GM23338 (cell line): Measurements from ENCODE around the gene RAI14. TPM values are rescaled to one million over a fixed set of nuclear protein-coding genes. Genes with fewer than 3 reads are reported as not detected.

ENCODE experiments used
- ATAC-seq: fragments of 200-7000 bp; cut with Tn5 transposase; 3 replicates; pipeline ENCODE4 v1.9.1; 2020
- DNase-seq: peaks from one replicate; pipeline ENCODE4 v3.0.0-alpha.2; 2015; ENCODE audit warnings: low spot score
- H2AFZ ChIP-seq: fragments of 200-600 bp; sonication (generic); 2 replicates; pipeline ENCODE4 v1.8.0; 2016; ENCODE audit warnings: antibody characterized with exemption, mild to moderate bottlenecking, moderate library complexity
- H3F3A ChIP-seq: fragments of 200-600 bp; sonication (generic); replicated peaks from 2 replicates; pipeline ENCODE4 v1.8.0; 2017; ENCODE audit warnings: antibody characterized with exemption, mixed run types, low read depth
- H3K27ac ChIP-seq: fragments of 200-600 bp; sonication (generic); 2 replicates; pipeline ENCODE4 v1.6.1; 2016; ENCODE audit warnings: low read depth
- H3K27me3 ChIP-seq: fragments of 200-600 bp; sonication (generic); 2 replicates; pipeline ENCODE4 v1.8.0; 2016; ENCODE audit warnings: mild to moderate bottlenecking, mixed run types, moderate library complexity; ENCODE audit not compliant: insufficient read depth
- H3K36me3 ChIP-seq: fragments of 200-600 bp; sonication (generic); 2 replicates; pipeline ENCODE4 v1.8.0; 2016; ENCODE audit warnings: mild to moderate bottlenecking; ENCODE audit not compliant: insufficient read depth
- H3K4me1 ChIP-seq: fragments of 200-600 bp; sonication (generic); 2 replicates; pipeline ENCODE4 v1.8.0; 2016; ENCODE audit warnings: mild to moderate bottlenecking, moderate library complexity; ENCODE audit not compliant: insufficient read depth
- H3K4me2 ChIP-seq: fragments of 200-600 bp; sonication (generic); 2 replicates; pipeline ENCODE4 v1.7.1; 2017; ENCODE audit warnings: mixed run types
- H3K4me3 ChIP-seq: fragments of 200-600 bp; sonication (generic); 2 replicates; pipeline ENCODE4 v1.6.1; 2016; ENCODE audit warnings: mixed run types
- H3K79me2 ChIP-seq: fragments of 200-600 bp; sonication (generic); replicated peaks from 2 replicates; pipeline ENCODE4 v1.8.0; 2017; ENCODE audit warnings: mild to moderate bottlenecking; ENCODE audit not compliant: insufficient read depth
- H3K9me2 ChIP-seq: fragments of 200-600 bp; sonication (generic); 2 replicates; pipeline ENCODE4 v1.8.0; 2017; ENCODE audit not compliant: insufficient read depth
- H4K20me1 ChIP-seq: fragments of 200-600 bp; sonication (generic); replicated peaks from 2 replicates; pipeline ENCODE4 v1.8.0; 2017; ENCODE audit warnings: mild to moderate bottlenecking; ENCODE audit not compliant: insufficient read depth
- H3K27ac Mint-ChIP-seq: 2 replicates; pipeline ENCODE4 v1.8.0; 2020; ENCODE audit warnings: inconsistent platforms, mild to moderate bottlenecking, moderate library complexity, mixed read lengths
- H3K27me3 Mint-ChIP-seq: 3 replicates; pipeline ENCODE4 v1.8.0; 2022; ENCODE audit warnings: low read depth, mild to moderate bottlenecking, moderate library complexity, mixed read lengths, inconsistent platforms; ENCODE audit not compliant: insufficient read depth, poor library complexity
- H3K36me3 Mint-ChIP-seq: 3 replicates; pipeline ENCODE4 v1.8.0; 2021; ENCODE audit warnings: low read depth, mild to moderate bottlenecking, inconsistent platforms, moderate library complexity, mixed read lengths
- H3K4me1 Mint-ChIP-seq: 3 replicates; pipeline ENCODE4 v1.8.0; 2020; ENCODE audit warnings: mild to moderate bottlenecking, inconsistent platforms, mixed read lengths
- H3K4me3 Mint-ChIP-seq: 3 replicates; pipeline ENCODE4 v1.8.0; 2021; ENCODE audit warnings: moderate library complexity, mild to moderate bottlenecking, inconsistent platforms, mixed read lengths
- H3K9me3 Mint-ChIP-seq: 3 replicates; pipeline ENCODE4 v1.8.0; 2020; ENCODE audit warnings: moderate library complexity, mild to moderate bottlenecking, inconsistent platforms, mixed read lengths
- CREB1 ChIP-seq: fragments of 250-450 bp; sonication (Bioruptor Pico); IDR thresholded peaks from 2 replicates; pipeline ENCODE4 v1.5.0; 2020; ENCODE audit warnings: low read depth, mild to moderate bottlenecking, moderate library complexity
- EZH2phosphoT487 ChIP-seq: fragments of 200-600 bp; sonication (generic); IDR thresholded peaks from one replicate; pipeline ENCODE4 v1.8.1; 2018; ENCODE audit warnings: antibody characterized with exemption; ENCODE audit not compliant: unreplicated experiment
- JUNB ChIP-seq: IDR thresholded peaks from one replicate; pipeline ENCODE4 v1.6.1; 2016; ENCODE audit warnings: antibody characterized with exemption; ENCODE audit not compliant: unreplicated experiment
- NANOG ChIP-seq: IDR thresholded peaks from 2 replicates; pipeline ENCODE4 v1.6.1; 2016; ENCODE audit warnings: antibody characterized with exemption, borderline replicate concordance
- POLR2AphosphoS5 ChIP-seq: IDR thresholded peaks from 2 replicates; pipeline ENCODE4 v1.6.1; 2016; ENCODE audit warnings: antibody characterized with exemption, low read depth
- STAT1 ChIP-seq: IDR thresholded peaks from one replicate; pipeline ENCODE4 v1.6.1; 2016; ENCODE audit warnings: antibody characterized with exemption; ENCODE audit not compliant: unreplicated experiment
- ZNF114 ChIP-seq: fragments of 250-450 bp; sonication (Bioruptor Pico); IDR thresholded peaks from 2 replicates; pipeline ENCODE4 v1.5.0; 2020; ENCODE audit warnings: mild to moderate bottlenecking, moderate library complexity
- ZNF331 ChIP-seq: fragments of 250-450 bp; sonication (Bioruptor Pico); IDR thresholded peaks from 2 replicates; pipeline ENCODE4 v1.5.0; 2020; ENCODE audit warnings: low read depth, mild to moderate bottlenecking, moderate library complexity
- ZNF462 ChIP-seq: fragments of 250-450 bp; sonication (Bioruptor Pico); IDR thresholded peaks from 2 replicates; pipeline ENCODE4 v1.5.0; 2020; ENCODE audit warnings: mild to moderate bottlenecking, moderate library complexity
- polyA plus RNA-seq: library from polyadenylated mRNA; unstranded; fragments of >200 nt; fragmentation: Nextera tagmentation; extraction: Ambion mirVana; gene quantifications from 2 replicates; pipeline ENCODE4 v1.2.1, GENCODE V29; 2016
- total RNA-seq: library from RNA; depleted of rRNA; stranded (reverse); fragments of >200 nt; shearing (Covaris generic); gene quantifications from 2 replicates; pipeline ENCODE4 v1.2.3, GENCODE V29; 2014
- TF ChIP-seq, protein P1 (sequence below), 2 experiments: fragments of 200-600 bp in 1 of 2; sonication (generic) in 1 of 2; conservative IDR thresholded peaks; 2 replicates each; pipeline versions ENCODE4 v1.5.1 to v1.6.1; 2016 to 2017; ENCODE audit warnings: antibody characterized with exemption in 2 of 2, low read depth in 2 of 2, mild to moderate bottlenecking in 2 of 2, moderate library complexity in 1 of 2
- TF ChIP-seq, protein P2 (sequence below): IDR thresholded peaks from one replicate; pipeline ENCODE4 v1.6.1; 2018; ENCODE audit warnings: antibody characterized with exemption; ENCODE audit not compliant: unreplicated experiment

Gene RAI14
- total and polyA plus RNA-seq, 2 experiments from 2014 or later: 58.8 to 95.8 TPM

DNA sequence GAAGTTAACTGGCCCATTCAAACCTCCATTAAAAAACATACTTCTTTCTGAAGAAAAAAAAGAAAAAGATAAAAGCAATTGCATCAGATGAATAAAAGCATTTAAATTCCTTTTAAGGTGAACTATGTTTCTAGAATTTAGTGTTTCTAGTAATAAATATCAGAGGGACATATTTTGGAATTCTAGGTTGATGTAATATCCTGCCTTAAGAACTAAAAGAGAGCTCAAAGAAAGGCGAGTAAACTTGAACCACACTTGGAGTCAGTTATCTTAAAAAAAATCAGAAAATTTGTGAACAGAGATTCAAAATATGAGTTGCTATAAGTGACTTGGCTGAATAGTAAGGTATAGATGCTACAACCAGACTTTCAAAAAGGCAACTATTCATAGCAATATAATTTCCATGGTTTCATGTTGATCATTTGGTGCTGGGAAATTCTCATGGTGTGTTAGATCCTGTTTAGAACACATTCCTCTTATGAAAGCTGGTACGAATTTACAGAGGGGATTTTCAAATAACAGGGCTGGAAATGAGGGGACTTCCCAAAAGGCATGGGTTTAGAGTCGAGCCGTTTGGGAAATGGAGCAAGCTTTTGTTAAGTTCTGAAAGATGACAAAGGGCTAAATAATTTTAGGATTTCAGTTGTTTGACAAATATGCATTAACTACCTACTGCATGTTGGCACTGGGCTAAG is 37.6 kb upstream of the RAI14 start (continued):
- no peak for TF ChIP-seq EZH2phosphoT487
- TF ChIP-seq, protein P1, sequence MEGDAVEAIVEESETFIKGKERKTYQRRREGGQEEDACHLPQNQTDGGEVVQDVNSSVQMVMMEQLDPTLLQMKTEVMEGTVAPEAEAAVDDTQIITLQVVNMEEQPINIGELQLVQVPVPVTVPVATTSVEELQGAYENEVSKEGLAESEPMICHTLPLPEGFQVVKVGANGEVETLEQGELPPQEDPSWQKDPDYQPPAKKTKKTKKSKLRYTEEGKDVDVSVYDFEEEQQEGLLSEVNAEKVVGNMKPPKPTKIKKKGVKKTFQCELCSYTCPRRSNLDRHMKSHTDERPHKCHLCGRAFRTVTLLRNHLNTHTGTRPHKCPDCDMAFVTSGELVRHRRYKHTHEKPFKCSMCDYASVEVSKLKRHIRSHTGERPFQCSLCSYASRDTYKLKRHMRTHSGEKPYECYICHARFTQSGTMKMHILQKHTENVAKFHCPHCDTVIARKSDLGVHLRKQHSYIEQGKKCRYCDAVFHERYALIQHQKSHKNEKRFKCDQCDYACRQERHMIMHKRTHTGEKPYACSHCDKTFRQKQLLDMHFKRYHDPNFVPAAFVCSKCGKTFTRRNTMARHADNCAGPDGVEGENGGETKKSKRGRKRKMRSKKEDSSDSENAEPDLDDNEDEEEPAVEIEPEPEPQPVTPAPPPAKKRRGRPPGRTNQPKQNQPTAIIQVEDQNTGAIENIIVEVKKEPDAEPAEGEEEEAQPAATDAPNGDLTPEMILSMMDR (conservative IDR thresholded peaks at IDR 0.05; ENCODE audit: low read depth in 2 of 2): no peak
- no peak for TF ChIP-seq STAT1
- TF ChIP-seq CREB1 (CRISPR knock-in tag): no peak
- TF ChIP-seq ZNF331: no peak
- TF ChIP-seq JUNB: no peak
- TF ChIP-seq, protein P2, sequence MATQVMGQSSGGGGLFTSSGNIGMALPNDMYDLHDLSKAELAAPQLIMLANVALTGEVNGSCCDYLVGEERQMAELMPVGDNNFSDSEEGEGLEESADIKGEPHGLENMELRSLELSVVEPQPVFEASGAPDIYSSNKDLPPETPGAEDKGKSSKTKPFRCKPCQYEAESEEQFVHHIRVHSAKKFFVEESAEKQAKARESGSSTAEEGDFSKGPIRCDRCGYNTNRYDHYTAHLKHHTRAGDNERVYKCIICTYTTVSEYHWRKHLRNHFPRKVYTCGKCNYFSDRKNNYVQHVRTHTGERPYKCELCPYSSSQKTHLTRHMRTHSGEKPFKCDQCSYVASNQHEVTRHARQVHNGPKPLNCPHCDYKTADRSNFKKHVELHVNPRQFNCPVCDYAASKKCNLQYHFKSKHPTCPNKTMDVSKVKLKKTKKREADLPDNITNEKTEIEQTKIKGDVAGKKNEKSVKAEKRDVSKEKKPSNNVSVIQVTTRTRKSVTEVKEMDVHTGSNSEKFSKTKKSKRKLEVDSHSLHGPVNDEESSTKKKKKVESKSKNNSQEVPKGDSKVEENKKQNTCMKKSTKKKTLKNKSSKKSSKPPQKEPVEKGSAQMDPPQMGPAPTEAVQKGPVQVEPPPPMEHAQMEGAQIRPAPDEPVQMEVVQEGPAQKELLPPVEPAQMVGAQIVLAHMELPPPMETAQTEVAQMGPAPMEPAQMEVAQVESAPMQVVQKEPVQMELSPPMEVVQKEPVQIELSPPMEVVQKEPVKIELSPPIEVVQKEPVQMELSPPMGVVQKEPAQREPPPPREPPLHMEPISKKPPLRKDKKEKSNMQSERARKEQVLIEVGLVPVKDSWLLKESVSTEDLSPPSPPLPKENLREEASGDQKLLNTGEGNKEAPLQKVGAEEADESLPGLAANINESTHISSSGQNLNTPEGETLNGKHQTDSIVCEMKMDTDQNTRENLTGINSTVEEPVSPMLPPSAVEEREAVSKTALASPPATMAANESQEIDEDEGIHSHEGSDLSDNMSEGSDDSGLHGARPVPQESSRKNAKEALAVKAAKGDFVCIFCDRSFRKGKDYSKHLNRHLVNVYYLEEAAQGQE: no peak

- Histone ChIP-seq H3K4me3 (no peak overlapping the region), H3K27me3 (no peaks in the 10 kb centered on the region), H3K9me2 (no peaks in the 10 kb centered on the region), H4K20me1 (no peaks in the 10 kb centered on the region), H2AFZ (peak overlapping the region; percentile 94), H3K79me2 (no peaks in the 10 kb centered on the region), H3K4me2 (no peak overlapping the region), H3K4me1 (peaks cover 12% of the 10 kb centered on the region; the same call in 1 of the 2 replicates), H3F3A (no peaks in the 10 kb centered on the region), H3K27ac (no peak overlapping the region), H3K36me3 (no peaks in the 10 kb centered on the region)
- Mint-ChIP-seq H3K27ac (peak overlapping the region; percentile 19; the same call in 1 of the 2 replicates), H3K27me3 (peaks cover 8% of the 10 kb centered on the region), H3K9me3 (no peaks in the 10 kb centered on the region), H3K36me3 (no peaks in the 10 kb centered on the region; the same call in 2 of the 3 replicates), H3K4me3 (no peak overlapping the region), H3K4me1 (peaks cover 20% of the 10 kb centered on the region)
- ATAC-seq (no peak), DNase-seq (no peak)
- TF ChIP-seq JUNB (no peak), NANOG (no peak), ZNF462 (CRISPR knock-in tag) (no peak), STAT1 (no peak), CREB1 (CRISPR knock-in tag) (no peak), ZNF331 (no peak), EZH2phosphoT487 (no peak), ZNF114 (CRISPR knock-in tag) (no peak), POLR2AphosphoS5 (no peak)
Measured at GRCh38 chr5:34620185-34620584, 35.9 kb upstream of the RAI14 start.
